Measurements from ENCODE around the gene ERN2.

The ERN2 gene

DNA sequence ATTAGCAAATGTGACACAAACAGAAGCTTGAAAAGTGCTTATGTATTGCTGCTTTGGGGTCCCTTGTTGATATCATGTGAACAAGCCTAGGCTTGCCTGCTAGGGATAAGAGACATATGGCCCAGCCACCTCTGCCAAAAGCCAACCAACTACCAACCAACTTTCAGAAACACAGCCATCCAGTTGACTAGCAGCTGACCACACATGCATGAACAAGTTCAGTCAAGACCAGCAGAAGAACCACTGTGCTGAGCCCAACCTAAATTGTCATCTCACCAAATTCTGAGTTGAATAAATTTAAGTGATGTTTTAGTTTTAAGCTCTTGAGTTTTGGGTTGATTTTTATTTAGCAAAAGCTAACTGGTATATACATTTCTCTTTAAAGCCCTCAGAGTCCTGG lies 3.5 kb downstream of the ERN2 start:
- no peak overlapping the region for H3K4me3 ChIP-seq (ENCODE audit: low read depth, low read length)
- TF ChIP-seq, protein P1, sequence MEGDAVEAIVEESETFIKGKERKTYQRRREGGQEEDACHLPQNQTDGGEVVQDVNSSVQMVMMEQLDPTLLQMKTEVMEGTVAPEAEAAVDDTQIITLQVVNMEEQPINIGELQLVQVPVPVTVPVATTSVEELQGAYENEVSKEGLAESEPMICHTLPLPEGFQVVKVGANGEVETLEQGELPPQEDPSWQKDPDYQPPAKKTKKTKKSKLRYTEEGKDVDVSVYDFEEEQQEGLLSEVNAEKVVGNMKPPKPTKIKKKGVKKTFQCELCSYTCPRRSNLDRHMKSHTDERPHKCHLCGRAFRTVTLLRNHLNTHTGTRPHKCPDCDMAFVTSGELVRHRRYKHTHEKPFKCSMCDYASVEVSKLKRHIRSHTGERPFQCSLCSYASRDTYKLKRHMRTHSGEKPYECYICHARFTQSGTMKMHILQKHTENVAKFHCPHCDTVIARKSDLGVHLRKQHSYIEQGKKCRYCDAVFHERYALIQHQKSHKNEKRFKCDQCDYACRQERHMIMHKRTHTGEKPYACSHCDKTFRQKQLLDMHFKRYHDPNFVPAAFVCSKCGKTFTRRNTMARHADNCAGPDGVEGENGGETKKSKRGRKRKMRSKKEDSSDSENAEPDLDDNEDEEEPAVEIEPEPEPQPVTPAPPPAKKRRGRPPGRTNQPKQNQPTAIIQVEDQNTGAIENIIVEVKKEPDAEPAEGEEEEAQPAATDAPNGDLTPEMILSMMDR (IDR thresholded peaks at IDR 0.05; ENCODE audit: insufficient read depth, low read length, missing control alignments) = no peak
- POLR2A ChIA-PET = no interaction called here
- no peak for DNase-seq (ENCODE audit: low read depth, low spot score)
- CTCF ChIA-PET = no interaction called here

DNA sequence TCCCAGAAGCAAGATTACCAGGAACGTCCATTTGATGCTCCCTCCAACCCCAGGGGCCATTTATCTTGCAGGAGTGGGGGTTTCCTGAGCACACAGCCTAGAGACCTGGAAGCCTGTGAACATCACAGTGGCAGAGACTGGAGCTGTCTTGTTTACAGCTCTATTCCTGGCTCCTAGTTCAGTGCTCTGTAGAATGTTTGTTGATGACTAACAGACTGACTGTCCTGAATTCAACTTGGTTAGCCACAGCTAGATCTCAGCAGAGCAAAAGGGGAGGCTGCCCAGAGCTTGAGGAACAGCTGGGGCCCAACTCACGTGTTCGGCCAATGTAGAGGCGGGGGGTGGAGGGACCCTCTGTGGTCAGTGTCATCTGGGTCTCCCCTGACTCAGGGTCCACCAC lies 6.6 kb downstream of the ERN2 start:
- no peak overlapping the region for H3K4me3 ChIP-seq (ENCODE audit: low read depth, low read length)
- CTCF ChIA-PET = no interaction called here
- POLR2A ChIA-PET = no interaction called here
- TF ChIP-seq, protein P1 (IDR thresholded peaks at IDR 0.05; ENCODE audit: insufficient read depth, low read length, missing control alignments) = no peak
- DNase-seq (ENCODE audit: low read depth, low spot score) = no peak

DNA sequence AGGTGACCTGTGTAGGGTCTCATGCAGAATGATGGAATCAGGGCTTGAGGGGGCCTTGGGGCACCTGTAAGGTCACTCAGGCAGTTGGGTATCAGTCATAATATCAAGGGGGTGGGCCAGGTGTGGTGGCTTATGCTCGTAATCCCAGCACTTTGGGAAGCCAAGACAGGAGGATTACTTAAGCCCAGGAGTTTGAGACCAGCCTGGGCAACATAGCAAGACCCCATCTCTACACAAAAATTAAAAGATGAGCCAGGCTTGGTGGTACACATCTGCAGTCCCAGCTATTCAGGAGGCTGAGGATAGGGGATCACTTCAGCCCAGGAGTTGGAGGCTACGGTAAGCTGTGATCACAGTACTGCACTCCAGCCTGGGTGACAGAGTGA lies 7.5 kb downstream of the ERN2 start:
- TF ChIP-seq, protein P1 (IDR thresholded peaks at IDR 0.05; ENCODE audit: insufficient read depth, low read length, missing control alignments) = no peak
- ChIA-PET CTCF (no interaction called here), POLR2A (no interaction called here)
- DNase-seq (ENCODE audit: low read depth, low spot score) = no peak
- no peak overlapping the region for H3K4me3 ChIP-seq (ENCODE audit: low read depth, low read length)

DNA sequence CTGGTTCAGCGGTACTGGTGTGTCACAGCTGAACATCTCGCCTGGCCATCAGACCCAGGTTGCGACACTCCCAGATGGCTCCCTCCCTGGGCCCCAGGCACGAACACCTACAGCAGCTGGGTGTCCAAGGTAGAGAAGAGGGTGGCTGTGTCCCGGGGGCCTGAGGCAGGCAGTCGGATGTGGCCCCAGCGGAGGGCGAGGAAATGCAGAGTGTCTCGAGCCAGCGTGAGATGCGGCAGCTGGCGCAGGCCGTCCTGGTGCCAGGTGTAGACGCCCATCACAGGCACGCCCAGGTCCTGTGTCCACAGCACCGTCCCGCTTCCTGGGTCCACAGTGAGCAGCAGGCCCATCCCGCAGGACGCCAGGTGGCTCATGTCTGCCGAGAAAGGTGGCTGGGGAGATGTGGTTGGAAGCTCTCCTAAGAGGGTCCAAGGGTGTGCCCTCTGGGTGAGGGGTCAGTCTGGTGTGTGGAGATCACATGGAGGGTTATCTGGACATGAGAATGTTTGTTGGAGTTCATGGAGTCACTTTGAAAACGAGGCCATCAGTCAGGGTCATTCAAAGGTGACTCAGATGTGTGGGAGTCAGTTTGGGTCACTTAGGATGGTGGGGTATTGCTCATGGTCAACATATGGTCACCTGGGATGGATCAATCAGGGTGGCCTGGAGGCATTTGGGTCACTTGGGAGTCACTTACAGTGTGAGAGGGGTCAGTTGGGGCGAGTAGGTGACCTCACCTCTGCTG lies 8.1 kb downstream of the ERN2 start:
- TF ChIP-seq, protein P1 (IDR thresholded peaks at IDR 0.05; ENCODE audit: insufficient read depth, low read length, missing control alignments) = no peak
- ChIA-PET POLR2A (no interaction called here), CTCF (no interaction called here)
- DNase-seq (ENCODE audit: low read depth, low spot score) = no peak
- no peak overlapping the region for H3K4me3 ChIP-seq (ENCODE audit: low read depth, low read length)

DNA sequence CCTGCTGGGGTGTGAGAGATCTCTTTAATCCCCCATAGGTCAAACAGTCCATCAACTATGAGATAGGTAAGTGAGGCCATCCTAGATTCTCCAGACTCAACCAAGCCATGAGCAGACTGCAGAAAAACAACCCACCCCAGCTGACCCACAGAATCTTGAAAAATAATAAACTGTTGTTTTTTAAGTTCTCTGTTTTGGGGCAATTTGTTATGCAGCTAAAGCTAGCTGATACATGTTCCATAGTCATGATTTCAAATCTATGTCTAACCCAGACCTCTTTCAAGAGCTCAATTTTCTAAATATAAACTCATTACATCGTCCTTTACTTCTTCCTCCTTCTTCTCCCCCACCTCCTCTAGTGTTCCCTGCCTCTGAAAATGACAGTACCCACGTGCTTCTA lies 10.1 kb downstream of the ERN2 start:
- DNase-seq (ENCODE audit: low read depth, low spot score) = no peak
- TF ChIP-seq, protein P1 (IDR thresholded peaks at IDR 0.05; ENCODE audit: insufficient read depth, low read length, missing control alignments) = no peak
- no peak overlapping the region for H3K4me3 ChIP-seq (ENCODE audit: low read depth, low read length)
- ChIA-PET POLR2A (no interaction called here), CTCF (no interaction called here)

DNA sequence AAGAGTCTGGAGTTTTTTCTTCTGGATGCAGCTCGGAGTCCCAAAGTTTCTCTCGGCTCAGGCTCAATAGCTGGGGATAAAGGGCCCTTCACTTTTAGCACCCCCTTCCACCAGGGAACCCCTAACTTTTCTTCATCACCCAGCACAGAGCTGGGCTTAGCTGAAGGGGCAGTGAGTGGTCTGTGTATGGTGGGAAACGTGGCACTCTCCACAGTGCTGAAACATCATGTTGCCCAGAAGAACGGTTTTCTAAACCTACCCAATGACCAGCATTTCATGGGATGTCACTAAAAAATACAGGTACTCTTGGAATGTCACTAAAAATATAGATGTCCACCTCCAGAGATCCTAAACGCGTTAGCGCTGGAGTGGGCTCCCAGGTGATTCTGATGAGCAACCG lies 12.0 kb downstream of the ERN2 start:
- TF ChIP-seq, protein P1 (IDR thresholded peaks at IDR 0.05; ENCODE audit: insufficient read depth, low read length, missing control alignments) = no peak
- ChIA-PET CTCF (no interaction called here), POLR2A (no interaction called here)
- no peak for DNase-seq (ENCODE audit: low read depth, low spot score)
- no peak overlapping the region for H3K4me3 ChIP-seq (ENCODE audit: low read depth, low read length)
